Measurements from ENCODE around the gene PRICKLE2.

The PRICKLE2 gene

GRCh38 chr3:64224826-64225610 lies at the start of gene PRICKLE2:
PRICKLE2 (minus strand) TSS chr3:64225466; CDS start chr3:64198927, 26,539 bp downstream.
- DNase-seq (ENCODE audit: low read depth, low spot score): peak; percentile 77

GRCh38 chr3:64272842-64273241 lies 47.6 kb upstream of the PRICKLE2 start:
- DNase-seq (ENCODE audit: low read depth, low spot score): no peak

- DNase-seq (ENCODE audit: low read depth, low spot score): no peak
These were observed 47.0 kb upstream of the PRICKLE2 start for GRCh38 chr3:64272271-64272670.

- DNase-seq (ENCODE audit: low read depth, low spot score): no peak
These were observed 46.4 kb upstream of the PRICKLE2 start for GRCh38 chr3:64271631-64272030.

GRCh38 chr3:64270866-64271260 lies 45.6 kb upstream of the PRICKLE2 start:
- no peak for DNase-seq (ENCODE audit: low read depth, low spot score)

- DNase-seq (ENCODE audit: low read depth, low spot score): no peak
These were observed 45.0 kb upstream of the PRICKLE2 start for GRCh38 chr3:64270142-64270865.

- no peak for DNase-seq (ENCODE audit: low read depth, low spot score)
These were observed 43.7 kb upstream of the PRICKLE2 start for GRCh38 chr3:64268926-64269325.

GRCh38 chr3:64267721-64268604 lies 42.7 kb upstream of the PRICKLE2 start:
- DNase-seq (ENCODE audit: low read depth, low spot score): peak; percentile 75

GRCh38 chr3:64266983-64267382 lies 41.7 kb upstream of the PRICKLE2 start:
- DNase-seq (ENCODE audit: low read depth, low spot score): no peak

- DNase-seq (ENCODE audit: low read depth, low spot score): no peak
These were observed 41.0 kb upstream of the PRICKLE2 start for GRCh38 chr3:64266065-64266931.

- no peak for DNase-seq (ENCODE audit: low read depth, low spot score)
These were observed 40.4 kb upstream of the PRICKLE2 start for GRCh38 chr3:64265646-64266045.

- no peak for DNase-seq (ENCODE audit: low read depth, low spot score)
These were observed 39.3 kb upstream of the PRICKLE2 start for GRCh38 chr3:64264501-64265109.

GRCh38 chr3:64262574-64263114 lies 37.4 kb upstream of the PRICKLE2 start:
- no peak for DNase-seq (ENCODE audit: low read depth, low spot score)

- DNase-seq (ENCODE audit: low read depth, low spot score): no peak
These were observed 35.2 kb upstream of the PRICKLE2 start for GRCh38 chr3:64260431-64260830.

GRCh38 chr3:64259636-64260035 lies 34.4 kb upstream of the PRICKLE2 start:
- DNase-seq (ENCODE audit: low read depth, low spot score): no peak

- no peak for DNase-seq (ENCODE audit: low read depth, low spot score)
These were observed 32.0 kb upstream of the PRICKLE2 start for GRCh38 chr3:64257100-64257755.

- no peak for DNase-seq (ENCODE audit: low read depth, low spot score)
These were observed 30.6 kb upstream of the PRICKLE2 start for GRCh38 chr3:64255741-64256340.

GRCh38 chr3:64254443-64254842 lies 29.2 kb upstream of the PRICKLE2 start:
- DNase-seq (ENCODE audit: low read depth, low spot score): no peak

GRCh38 chr3:64253689-64254088 lies 28.4 kb upstream of the PRICKLE2 start:
- DNase-seq (ENCODE audit: low read depth, low spot score): no peak

Data from ELF-1 (cell line).